GM18520 (cell line): ENCODE measurements around the gene CSTF3.
"Not testable (repeated sequence)": the region's sequence is repeated elsewhere in the genome, so short reads cannot be mapped to it uniquely, and the experiment has no call there.

Source experiments
- ATAC-seq: cut with Tn5 transposase; IDR thresholded peaks from one replicate; pipeline ENCODE4 v1.9.1; 2021; ENCODE audit not compliant: unreplicated experiment

Gene CSTF3

GRCh38 chr11:33161120-33162005 lies at the start of gene CSTF3:
Gene CSTF3 (minus strand): TSS chr11:33161480. CDS start chr11:33161325, 155 bp downstream.
- peak; percentile 69 for ATAC-seq

DNA sequence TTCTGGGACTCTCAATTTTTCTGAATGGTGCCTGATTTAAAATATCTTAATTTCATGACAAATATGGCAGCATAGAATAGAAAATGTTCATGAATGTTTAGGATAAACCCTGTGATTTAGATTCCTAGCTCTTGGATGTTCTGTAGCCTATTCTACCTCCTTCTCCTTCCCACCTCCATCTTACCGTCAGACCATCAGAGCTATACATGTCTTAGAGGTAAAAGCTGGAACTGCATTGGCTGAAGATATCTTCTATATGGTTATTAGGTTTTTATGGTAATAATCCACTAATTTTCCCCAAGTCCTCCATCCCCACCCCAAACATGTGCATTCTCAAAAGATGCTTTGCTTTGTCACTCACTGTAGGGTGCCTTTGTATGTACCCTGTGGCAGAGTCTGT lies 46.9 kb upstream of the CSTF3 start:
- ATAC-seq, result no peak

GRCh38 chr11:33207408-33207985 lies 46.2 kb upstream of the CSTF3 start:
- ATAC-seq, result no peak

DNA sequence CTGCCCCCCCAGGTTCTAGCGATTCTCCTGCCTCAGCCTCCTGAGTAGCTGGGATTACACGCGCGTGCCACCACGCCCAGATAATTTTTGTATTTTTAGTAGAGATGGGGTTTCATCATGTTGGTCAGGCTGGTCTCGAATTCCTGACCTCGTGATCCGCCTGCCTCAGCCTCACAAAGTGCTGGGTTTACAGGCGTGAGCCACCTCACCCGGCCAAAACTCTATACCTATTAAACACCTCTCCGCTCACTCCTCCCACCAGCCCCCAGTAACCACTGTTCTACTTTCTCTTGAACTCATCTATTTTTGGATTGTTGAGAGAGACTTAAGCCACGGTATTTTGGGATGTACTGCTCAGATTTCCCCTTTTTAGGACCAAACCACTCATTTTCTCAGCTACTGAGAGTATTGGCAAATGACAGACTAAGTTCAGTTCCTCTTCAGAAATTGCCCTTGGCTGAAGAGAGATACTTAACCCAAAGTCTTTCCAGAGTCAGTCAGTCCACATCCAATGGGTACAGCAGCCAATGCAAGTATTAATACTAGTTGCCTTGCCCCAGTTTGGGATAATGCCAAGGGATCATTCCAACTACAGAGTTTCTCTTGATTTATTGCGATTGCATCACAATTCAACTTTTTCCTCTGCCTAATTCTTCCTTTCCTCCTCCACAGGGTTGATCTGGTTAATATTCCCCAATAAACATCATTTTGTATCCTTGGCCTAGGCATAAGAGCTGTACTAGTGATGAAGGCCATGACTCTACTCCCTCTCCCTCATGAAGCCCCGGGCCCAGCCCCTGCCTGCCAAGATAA lies 36.8 kb upstream of the CSTF3 start:
- no peak for ATAC-seq

- no peak for ATAC-seq
These were observed 34.3 kb upstream of the CSTF3 start for GRCh38 chr11:33195462-33196173.

GRCh38 chr11:33194455-33194854 lies 33.2 kb upstream of the CSTF3 start:
- no peak for ATAC-seq

GRCh38 chr11:33191467-33191866 lies 30.2 kb upstream of the CSTF3 start:
- no peak for ATAC-seq

- no peak for ATAC-seq
These were observed 26.9 kb upstream of the CSTF3 start for GRCh38 chr11:33187998-33188722.

- no peak for ATAC-seq
These were observed 24.5 kb upstream of the CSTF3 start for GRCh38 chr11:33185756-33186155.

DNA sequence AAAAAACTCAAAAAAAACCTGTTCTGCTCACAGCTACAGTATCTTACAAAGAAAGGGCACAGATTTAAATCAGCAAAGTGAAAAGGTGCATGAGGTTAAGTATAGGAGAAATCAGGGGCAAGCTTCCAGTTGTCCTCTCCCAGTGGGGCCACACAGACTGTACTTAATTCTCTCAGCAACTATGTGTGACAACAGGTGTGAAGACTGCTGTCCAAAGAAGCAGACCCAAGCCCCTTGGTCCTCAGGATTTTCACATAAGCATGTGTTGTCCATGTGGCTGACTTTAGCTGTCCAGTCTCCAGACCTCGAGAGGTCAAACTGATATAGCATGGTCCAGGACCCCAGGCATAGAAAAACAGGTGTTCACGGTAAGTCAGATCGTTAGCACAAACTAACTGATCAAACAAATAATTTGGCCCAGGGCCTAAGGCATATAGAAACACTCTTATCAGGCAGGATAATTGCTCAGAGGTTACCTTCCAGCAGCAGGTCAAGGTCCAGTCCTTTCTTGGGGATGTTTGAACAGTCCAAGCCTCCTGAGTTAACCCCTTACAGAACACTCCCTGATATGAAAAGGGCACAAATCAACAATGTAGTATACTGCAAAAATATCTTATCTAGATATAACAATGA lies 21.1 kb upstream of the CSTF3 start:
- no peak for ATAC-seq

GRCh38 chr11:33179348-33179803 lies 18.1 kb upstream of the CSTF3 start:
- ATAC-seq, result no peak

DNA sequence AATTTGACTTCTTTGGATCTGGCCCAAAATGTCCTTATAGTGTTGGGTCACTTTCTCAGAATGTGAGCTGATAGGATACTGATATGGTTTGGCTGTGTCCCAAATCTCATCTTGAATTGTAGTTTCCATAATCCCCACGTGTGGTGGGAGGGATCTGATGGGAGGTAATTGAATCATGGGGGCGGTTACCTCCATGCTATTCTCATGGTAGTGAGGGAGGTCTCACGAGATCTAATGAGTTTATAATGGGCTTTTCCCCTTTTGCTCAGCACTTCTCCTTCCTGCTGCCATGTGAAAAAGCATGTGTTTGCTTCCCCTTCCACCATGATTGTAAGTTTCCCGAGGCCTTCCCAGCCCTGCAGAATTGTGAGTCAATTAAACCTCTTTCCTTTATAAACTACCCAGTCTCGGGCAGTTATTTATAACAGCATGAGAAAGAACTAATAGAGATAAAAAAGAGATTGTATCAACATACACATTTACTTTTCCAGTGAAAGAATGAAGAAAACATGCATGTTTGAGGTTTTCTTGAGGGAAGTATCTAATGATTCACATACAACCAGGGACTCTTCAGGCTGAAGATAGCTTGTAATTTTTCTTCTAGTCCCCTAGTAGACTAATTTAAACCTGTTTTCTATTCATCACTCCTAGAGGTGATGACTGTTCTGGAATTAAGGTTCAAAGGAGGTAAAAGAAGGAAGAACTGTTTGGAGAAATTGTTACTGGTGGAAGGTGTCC lies 17.3 kb upstream of the CSTF3 start:
- ATAC-seq, result no peak

GRCh38 chr11:33177676-33178336 lies 16.5 kb upstream of the CSTF3 start:
- no peak for ATAC-seq

- ATAC-seq, result not testable (repeated sequence)
These were observed 15.5 kb upstream of the CSTF3 start for GRCh38 chr11:33176760-33177159.

GRCh38 chr11:33172996-33173395 lies 11.7 kb upstream of the CSTF3 start:
- ATAC-seq, result no peak

DNA sequence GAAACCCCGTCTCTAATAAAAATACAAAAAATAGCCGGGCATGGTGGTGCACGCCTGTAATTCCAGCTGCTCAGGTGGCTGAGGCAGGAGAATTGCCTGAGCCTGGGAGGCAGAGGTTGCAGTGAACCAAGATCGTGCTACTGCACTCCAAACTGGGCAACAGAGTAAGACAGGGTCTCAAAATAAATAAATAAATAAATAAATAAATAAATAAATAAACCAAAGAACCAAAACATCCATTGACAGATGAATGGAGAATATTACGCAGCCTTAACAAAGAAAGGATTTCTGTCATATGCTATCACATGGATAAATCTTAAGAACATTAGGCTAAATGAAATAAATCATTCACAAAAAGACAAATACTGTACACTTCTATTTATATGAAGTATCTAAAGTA lies 11.1 kb upstream of the CSTF3 start:
- no peak for ATAC-seq

GRCh38 chr11:33171251-33171650 lies 10.0 kb upstream of the CSTF3 start:
- no peak for ATAC-seq

- no peak for ATAC-seq
These were observed 7.5 kb upstream of the CSTF3 start for GRCh38 chr11:33168709-33169200.
